GM19035 (cell line): ENCODE data around the gene NELFE.
"Not testable (repeated sequence)": the region's sequence is repeated elsewhere in the genome, so short reads cannot be mapped to it uniquely, and the experiment has no call there.

ENCODE experiments used
- ATAC-seq: cut with Tn5 transposase; IDR thresholded peaks from one replicate; pipeline ENCODE4 v1.9.1; 2021; ENCODE audit not compliant: unreplicated experiment

The NELFE gene

DNA sequence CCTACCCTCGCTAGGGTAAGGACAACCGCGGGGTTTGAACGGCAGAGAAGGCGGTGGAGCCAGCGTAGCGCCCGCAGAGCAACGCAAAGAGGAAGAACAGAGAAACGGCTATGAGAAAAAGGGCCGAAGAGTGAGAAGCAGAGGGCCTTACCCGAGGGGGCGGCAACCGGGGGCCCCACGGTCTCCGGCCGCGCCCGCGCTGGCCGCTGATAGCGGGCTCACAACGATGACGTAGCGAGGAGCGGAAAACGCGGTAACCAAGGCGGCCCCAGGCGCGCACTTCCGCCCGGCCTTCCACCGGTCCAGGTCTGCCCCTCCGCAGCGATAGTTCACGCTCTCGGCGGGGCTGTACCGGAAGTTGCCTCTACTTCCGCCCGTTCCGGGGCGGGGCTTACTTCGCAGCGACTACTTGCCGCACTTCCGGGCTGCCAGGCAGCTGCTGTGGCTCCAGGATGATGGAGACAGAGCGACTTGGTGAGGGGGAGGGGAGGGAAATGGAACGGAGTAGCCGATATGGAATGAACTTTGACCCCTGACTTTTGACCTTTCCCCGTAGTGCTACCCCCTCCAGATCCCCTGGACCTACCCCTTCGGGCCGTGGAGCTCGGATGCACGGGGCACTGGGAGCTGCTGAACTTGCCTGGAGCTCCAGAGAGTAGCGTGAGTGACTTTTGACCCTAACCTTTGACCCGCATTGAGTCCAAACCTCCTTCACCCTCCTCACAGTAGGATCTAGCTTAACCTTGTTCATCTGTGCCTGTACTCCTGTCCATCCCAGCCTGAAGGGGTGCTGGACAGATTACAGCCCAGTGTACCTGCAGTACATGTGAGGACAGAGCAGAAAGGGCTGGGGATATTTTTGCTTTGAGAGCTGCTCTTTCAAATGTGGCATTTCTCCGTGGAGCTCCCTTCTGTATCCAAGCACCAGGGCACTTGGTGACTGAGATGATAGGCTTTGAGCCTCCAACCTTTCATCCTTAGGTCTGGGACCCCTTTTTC lies at the start of gene NELFE, which contains the start of gene SKIC2:
NELFE (minus strand) TSS at position 231 of the 999 bp plus-strand sequence. CDS start 525 bp downstream, outside the sequence.
SKIC2 (plus strand) TSS at position 435 of the 999 bp plus-strand sequence; CDS start at position 453, 18 bp downstream.
- ATAC-seq, result peak; percentile 95

- ATAC-seq, result not testable (repeated sequence)
These were observed 49.3 kb upstream of the NELFE start for GRCh38 chr6:32008037-32008436.

- ATAC-seq, result not testable (repeated sequence)
These were observed 48.3 kb upstream of the NELFE start for GRCh38 chr6:32007086-32007485.

DNA sequence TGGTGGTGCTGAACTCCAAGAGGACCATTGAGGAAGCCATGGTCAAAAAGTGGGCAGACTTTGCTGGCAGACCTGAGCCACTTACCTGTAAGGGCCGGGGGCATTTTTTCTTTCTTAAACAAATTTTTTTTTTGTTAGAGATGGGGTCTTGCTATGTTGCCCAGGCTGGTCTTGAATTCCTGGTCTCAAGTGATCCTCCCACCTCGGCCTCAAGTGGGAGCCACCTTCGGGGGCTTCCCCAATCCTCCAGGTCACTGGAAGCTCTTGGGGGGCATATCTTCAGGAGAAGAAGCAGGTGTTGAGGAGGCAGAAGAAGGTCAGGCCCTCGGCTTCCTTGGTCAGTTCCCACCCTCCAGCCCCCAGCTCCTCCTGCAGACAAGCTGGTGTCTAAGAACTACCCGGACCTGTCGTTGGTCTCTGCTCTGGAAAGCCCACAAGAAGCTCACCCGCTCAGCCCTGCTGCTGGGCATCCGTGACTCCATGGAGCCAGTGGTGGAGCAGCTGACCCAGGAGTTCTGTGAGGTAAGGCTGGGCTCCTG lies 47.3 kb upstream of the NELFE start:
- ATAC-seq, result not testable (repeated sequence)

- not testable (repeated sequence) for ATAC-seq
These were observed 46.7 kb upstream of the NELFE start for GRCh38 chr6:32005538-32005880.

GRCh38 chr6:32004864-32005537 lies 46.2 kb upstream of the NELFE start:
- ATAC-seq, result not testable (repeated sequence)

- not testable (repeated sequence) for ATAC-seq
These were observed 45.6 kb upstream of the NELFE start for GRCh38 chr6:32004393-32004792.

DNA sequence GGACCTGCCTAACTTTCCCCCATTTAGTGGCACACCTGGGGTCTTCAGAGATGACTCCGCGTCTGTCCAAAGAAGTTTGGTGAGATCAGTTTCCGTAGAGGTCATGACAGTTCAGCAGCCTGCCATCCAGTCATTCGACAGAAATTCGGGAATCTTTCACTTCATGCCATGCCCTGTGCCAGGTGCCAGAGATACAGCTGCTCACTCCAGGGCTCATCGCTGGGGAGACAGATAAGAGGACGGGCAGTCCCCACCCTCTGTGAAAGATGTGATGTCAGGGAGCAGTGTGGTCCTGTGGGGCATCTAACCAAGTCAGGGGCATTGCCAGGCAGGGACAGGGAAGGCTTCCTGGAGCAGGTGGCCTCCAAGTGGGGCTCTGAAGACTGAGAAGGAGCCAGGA lies 44.5 kb upstream of the NELFE start:
- not testable (repeated sequence) for ATAC-seq

GRCh38 chr6:32002546-32003268 lies 43.9 kb upstream of the NELFE start:
- not testable (repeated sequence) for ATAC-seq

- not testable (repeated sequence) for ATAC-seq
These were observed 37.6 kb upstream of the NELFE start for GRCh38 chr6:31996385-31996784.

- not testable (repeated sequence) for ATAC-seq
These were observed 35.6 kb upstream of the NELFE start for GRCh38 chr6:31994421-31994820.

- not testable (repeated sequence) for ATAC-seq
These were observed 30.6 kb upstream of the NELFE start for GRCh38 chr6:31989363-31989762.

DNA sequence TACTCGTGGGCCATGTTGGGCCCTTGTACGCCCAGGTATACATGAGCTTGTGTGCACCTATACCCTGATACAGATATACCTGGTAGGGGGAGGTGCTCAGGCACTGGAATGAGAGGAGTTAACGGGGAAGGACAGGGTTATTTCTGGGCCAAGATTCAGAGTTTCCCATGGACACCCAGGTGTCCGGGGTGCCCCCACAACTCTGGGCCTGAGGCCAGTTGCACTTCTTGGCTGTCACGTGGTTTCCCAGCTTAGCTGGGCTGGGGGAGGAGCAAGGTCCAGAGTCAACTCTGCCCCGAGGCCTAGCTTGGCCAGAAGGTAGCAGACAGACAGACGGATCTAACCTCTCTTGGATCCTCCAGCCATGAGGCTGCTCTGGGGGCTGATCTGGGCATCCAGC lies 23.0 kb upstream of the NELFE start, which contains the start of gene C4A:
C4A (plus strand) TSS at position 314 of the 400 bp plus-strand sequence; CDS start at position 365, 51 bp downstream.
- not testable (repeated sequence) for ATAC-seq

DNA sequence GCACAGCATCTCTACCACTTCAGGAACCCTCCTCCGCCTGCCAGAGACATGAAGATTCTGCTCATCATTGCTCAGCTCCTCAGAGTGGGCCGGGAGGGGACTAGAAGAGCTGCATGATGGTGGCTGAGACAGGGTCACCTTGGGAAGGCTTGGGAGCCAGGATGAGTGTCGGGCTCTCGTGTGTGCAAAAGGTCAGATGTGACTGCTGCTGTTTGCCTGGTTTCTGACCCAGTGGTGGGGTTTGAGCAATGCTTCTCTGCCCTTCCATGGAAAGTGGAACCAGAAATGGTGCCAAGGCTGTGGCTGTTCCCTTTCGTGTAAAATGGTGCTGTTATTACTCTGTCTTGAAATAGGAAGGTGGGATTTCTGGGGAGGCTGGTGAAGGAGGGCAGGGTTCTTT lies 22.2 kb upstream of the NELFE start:
- ATAC-seq, result not testable (repeated sequence)

- not testable (repeated sequence) for ATAC-seq
These were observed 21.6 kb upstream of the NELFE start for GRCh38 chr6:31980195-31980876.

- no peak for ATAC-seq
These were observed 20.6 kb upstream of the NELFE start for GRCh38 chr6:31979238-31979898.

GRCh38 chr6:31978831-31979230 lies 20.1 kb upstream of the NELFE start:
- no peak for ATAC-seq

DNA sequence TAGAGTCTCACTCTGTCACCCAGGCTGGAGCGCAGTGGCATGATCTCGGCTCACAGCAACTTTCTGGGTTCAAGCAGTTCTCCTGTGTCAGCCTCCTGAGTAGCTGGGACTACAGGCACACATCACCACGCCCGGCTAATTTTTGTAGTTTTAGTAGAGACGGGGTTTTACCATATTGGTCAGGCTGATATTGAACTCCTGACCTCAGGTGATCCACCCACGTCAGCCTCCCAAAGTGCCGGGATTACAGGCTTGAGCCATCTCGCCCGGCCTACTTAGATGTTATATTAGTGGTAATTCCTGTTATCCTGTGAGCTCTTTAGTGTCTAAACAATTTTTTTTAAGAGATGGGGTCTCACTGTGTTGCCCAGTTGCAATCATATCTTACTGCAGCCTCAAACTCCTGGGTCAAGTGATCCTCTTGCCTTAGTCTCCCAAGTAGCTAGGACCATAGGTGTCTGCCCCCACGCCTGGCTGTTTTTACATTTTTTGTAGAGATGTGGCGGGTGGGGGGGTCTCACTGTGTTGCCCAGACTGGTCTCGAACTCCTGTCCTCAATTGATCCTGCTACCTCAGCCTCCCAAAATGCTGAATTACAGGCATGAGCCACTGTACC lies 19.2 kb upstream of the NELFE start:
- ATAC-seq, result no peak

DNA sequence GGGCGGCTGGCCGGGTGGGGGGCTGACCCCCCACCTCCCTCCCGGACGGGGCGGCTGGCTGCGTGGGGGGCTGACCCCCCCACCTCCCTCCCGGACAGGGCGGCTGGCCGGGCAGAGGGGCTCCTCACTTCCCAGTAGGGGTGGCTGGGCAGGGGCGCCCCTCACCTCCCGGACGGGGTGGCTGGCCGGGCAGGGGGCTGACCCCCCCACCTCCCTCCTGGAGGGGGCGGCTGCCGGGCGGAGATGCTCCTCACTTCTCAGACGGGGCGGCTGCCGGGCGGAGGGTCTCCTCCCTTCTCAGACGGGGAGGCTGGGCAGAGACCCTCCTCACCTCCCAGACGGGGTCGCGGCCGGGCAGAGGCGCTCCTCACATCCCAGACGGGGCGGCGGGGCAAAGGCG lies 17.3 kb upstream of the NELFE start:
- not testable (repeated sequence) for ATAC-seq
